Duodenal mucosa (tissue), 2 donors: ENCODE results near the gene PDZD8.

Experiments used
- H3K27ac ChIP-seq: one replicate; pipeline ENCODE4 v1.7.0; 2013; ENCODE audit warnings: low read depth, low read length
- H3K27me3 ChIP-seq, 2 donors: one replicate each; pipeline ENCODE4 v1.7.0; 2013; ENCODE audit warnings: low read length in 2 of 2, control low read depth in 1 of 2; ENCODE audit not compliant: insufficient read depth in 2 of 2, control insufficient read depth in 1 of 2
- H3K36me3 ChIP-seq, 2 donors: one replicate each; pipeline ENCODE4 v1.7.0; 2013; ENCODE audit warnings: low read length in 2 of 2, control low read depth in 1 of 2; ENCODE audit not compliant: insufficient read depth in 2 of 2, control insufficient read depth in 1 of 2
- H3K4me1 ChIP-seq, 2 donors: one replicate each; pipeline ENCODE4 v1.7.0; 2013; ENCODE audit warnings: low read length in 2 of 2, control low read depth in 1 of 2; ENCODE audit not compliant: insufficient read depth in 2 of 2, control insufficient read depth in 1 of 2
- H3K4me3 ChIP-seq, 2 donors: one replicate each; pipeline ENCODE4 v1.7.0; 2013; ENCODE audit warnings: low read length in 2 of 2, low read depth in 1 of 2
- H3K9ac ChIP-seq, 2 donors: one replicate each; pipeline ENCODE4 v1.7.0; 2013; ENCODE audit warnings: low read length in 2 of 2, low read depth in 1 of 2
- H3K9me3 ChIP-seq, 2 donors: one replicate each; pipeline ENCODE4 v1.7.0; 2013; ENCODE audit warnings: low read length in 2 of 2, control low read depth in 1 of 2; ENCODE audit not compliant: control insufficient read depth in 1 of 2

Gene PDZD8

GRCh38 chr10:117375360-117376178 is at the start of gene PDZD8:
Gene PDZD8, minus strand, starts transcription at chr10:117375440. Its CDS starts 213 bp downstream, at chr10:117375227.
- peak within 1 kb of the TSS; percentile 98 for H3K9ac ChIP-seq
- H3K36me3 ChIP-seq, result no peaks in the 10 kb centered on the region
- peak within 1 kb of the TSS; percentile 94 to 97 for H3K4me3 ChIP-seq
- H3K27me3 ChIP-seq, result peaks cover 0 to 5% of the 10 kb centered on the region in 2 donors
- H3K9me3 ChIP-seq, result no peaks in the 10 kb centered on the region
- H3K27ac ChIP-seq, result peak within 1 kb of the TSS; percentile 89
- H3K4me1 ChIP-seq, result peaks cover 7 to 20% of the 10 kb centered on the region in 2 donors

- H3K27ac ChIP-seq, result no peak overlapping the region
- no peaks in the 10 kb centered on the region for H3K27me3 ChIP-seq
Observed at GRCh38 chr10:117424171-117424570, 48.9 kb upstream of the PDZD8 start.

GRCh38 chr10:117421985-117422384 is 46.7 kb upstream of the PDZD8 start:
- H3K36me3 ChIP-seq, result no peaks in the 10 kb centered on the region
- H3K9me3 ChIP-seq, result no peaks in the 10 kb centered on the region
- H3K9ac ChIP-seq, result no peak overlapping the region
- H3K27me3 ChIP-seq, result no peaks in the 10 kb centered on the region
- H3K4me1 ChIP-seq, result peaks cover 0 to 5% of the 10 kb centered on the region in 2 donors
- H3K27ac ChIP-seq, result no peak overlapping the region
- no peak overlapping the region for H3K4me3 ChIP-seq

More at GRCh38 chr10:117424171-117424570, 48.9 kb upstream of the PDZD8 start:
- H3K9me3 ChIP-seq, result no peaks in the 10 kb centered on the region
- no peak overlapping the region for H3K9ac ChIP-seq
- no peaks in the 10 kb centered on the region for H3K36me3 ChIP-seq
- H3K4me1 ChIP-seq, result no peaks in the 10 kb centered on the region
- H3K4me3 ChIP-seq, result no peak overlapping the region

GRCh38 chr10:117420768-117421167 is 45.5 kb upstream of the PDZD8 start:
- H3K27me3 ChIP-seq, result no peaks in the 10 kb centered on the region
- H3K36me3 ChIP-seq, result no peaks in the 10 kb centered on the region
- H3K9ac ChIP-seq, result no peak overlapping the region
- H3K4me1 ChIP-seq, result peaks cover 0 to 5% of the 10 kb centered on the region in 2 donors
- H3K27ac ChIP-seq, result no peak overlapping the region
- no peak overlapping the region for H3K4me3 ChIP-seq
- no peaks in the 10 kb centered on the region for H3K9me3 ChIP-seq

GRCh38 chr10:117419921-117420320 is 44.7 kb upstream of the PDZD8 start:
- no peaks in the 10 kb centered on the region for H3K27me3 ChIP-seq
- H3K9ac ChIP-seq, result no peak overlapping the region
- H3K27ac ChIP-seq, result no peak overlapping the region
- no peak overlapping the region for H3K4me3 ChIP-seq
- H3K4me1 ChIP-seq, result peaks cover 0 to 5% of the 10 kb centered on the region in 2 donors
- no peaks in the 10 kb centered on the region for H3K9me3 ChIP-seq
- no peaks in the 10 kb centered on the region for H3K36me3 ChIP-seq

GRCh38 chr10:117419159-117419558 is 43.9 kb upstream of the PDZD8 start:
- no peak overlapping the region for H3K27ac ChIP-seq
- peaks cover 0 to 5% of the 10 kb centered on the region in 2 donors for H3K4me1 ChIP-seq
- H3K9ac ChIP-seq, result no peak overlapping the region
- no peaks in the 10 kb centered on the region for H3K36me3 ChIP-seq
- no peak overlapping the region for H3K4me3 ChIP-seq
- H3K9me3 ChIP-seq, result no peaks in the 10 kb centered on the region
- H3K27me3 ChIP-seq, result no peaks in the 10 kb centered on the region

- H3K4me3 ChIP-seq, result no peak overlapping the region
- no peaks in the 10 kb centered on the region for H3K27me3 ChIP-seq
- no peaks in the 10 kb centered on the region for H3K36me3 ChIP-seq
- H3K27ac ChIP-seq, result no peak overlapping the region
- peaks cover 0 to 5% of the 10 kb centered on the region in 2 donors for H3K4me1 ChIP-seq
- no peak overlapping the region for H3K9ac ChIP-seq
- H3K9me3 ChIP-seq, result no peaks in the 10 kb centered on the region
Observed at GRCh38 chr10:117418121-117418520, 42.9 kb upstream of the PDZD8 start.

GRCh38 chr10:117417196-117417595 is 42.0 kb upstream of the PDZD8 start:
- H3K27me3 ChIP-seq, result no peaks in the 10 kb centered on the region
- H3K27ac ChIP-seq, result no peak overlapping the region
- no peaks in the 10 kb centered on the region for H3K9me3 ChIP-seq
- no peak overlapping the region for H3K4me3 ChIP-seq
- H3K4me1 ChIP-seq, result peaks cover 0 to 5% of the 10 kb centered on the region in 2 donors
- H3K9ac ChIP-seq, result no peak overlapping the region
- H3K36me3 ChIP-seq, result no peaks in the 10 kb centered on the region

GRCh38 chr10:117413928-117414618 is 38.8 kb upstream of the PDZD8 start:
- Histone ChIP-seq H3K4me1 (peaks cover 7 to 17% of the 10 kb centered on the region in 2 donors), H3K27me3 (no peaks in the 10 kb centered on the region), H3K4me3 (no peak overlapping the region), H3K36me3 (no peaks in the 10 kb centered on the region), H3K27ac (no peak overlapping the region), H3K9ac (no peak overlapping the region), H3K9me3 (no peaks in the 10 kb centered on the region)

- Histone ChIP-seq H3K27me3 (no peaks in the 10 kb centered on the region), H3K27ac (no peak overlapping the region)
Observed at GRCh38 chr10:117412469-117413010, 37.3 kb upstream of the PDZD8 start.

More at GRCh38 chr10:117412469-117413010, 37.3 kb upstream of the PDZD8 start:
- Histone ChIP-seq H3K4me3 (no peak overlapping the region), H3K9me3 (no peaks in the 10 kb centered on the region), H3K4me1 (peaks cover 7 to 12% of the 10 kb centered on the region in 2 donors), H3K9ac (no peak overlapping the region), H3K36me3 (no peaks in the 10 kb centered on the region)
